GF-D8 (cell line): ENCODE results near the gene CALY.

Experiments used
- DNase-seq: peaks from one replicate; lab custom pipeline; 2025; lab: John Stamatoyannopoulos, UW

Gene CALY

DNA sequence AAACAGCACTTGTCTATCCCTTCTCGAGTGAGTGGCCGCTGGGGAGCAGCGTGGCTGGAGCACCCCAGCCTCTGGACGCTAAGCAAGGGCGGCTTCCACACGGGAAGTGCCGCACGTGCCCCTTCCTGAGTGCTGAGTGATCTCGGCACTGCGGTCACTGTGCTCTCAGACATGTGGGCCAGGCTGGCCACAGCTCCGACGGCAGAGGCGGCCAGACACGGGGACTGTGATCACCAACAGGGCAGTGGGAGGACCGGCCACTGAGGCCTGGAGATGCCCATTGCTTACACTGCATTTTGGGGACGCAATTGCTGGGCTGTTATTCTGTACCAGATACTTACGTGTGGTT is 29.4 kb upstream of the CALY start:
- no peak for DNase-seq

DNA sequence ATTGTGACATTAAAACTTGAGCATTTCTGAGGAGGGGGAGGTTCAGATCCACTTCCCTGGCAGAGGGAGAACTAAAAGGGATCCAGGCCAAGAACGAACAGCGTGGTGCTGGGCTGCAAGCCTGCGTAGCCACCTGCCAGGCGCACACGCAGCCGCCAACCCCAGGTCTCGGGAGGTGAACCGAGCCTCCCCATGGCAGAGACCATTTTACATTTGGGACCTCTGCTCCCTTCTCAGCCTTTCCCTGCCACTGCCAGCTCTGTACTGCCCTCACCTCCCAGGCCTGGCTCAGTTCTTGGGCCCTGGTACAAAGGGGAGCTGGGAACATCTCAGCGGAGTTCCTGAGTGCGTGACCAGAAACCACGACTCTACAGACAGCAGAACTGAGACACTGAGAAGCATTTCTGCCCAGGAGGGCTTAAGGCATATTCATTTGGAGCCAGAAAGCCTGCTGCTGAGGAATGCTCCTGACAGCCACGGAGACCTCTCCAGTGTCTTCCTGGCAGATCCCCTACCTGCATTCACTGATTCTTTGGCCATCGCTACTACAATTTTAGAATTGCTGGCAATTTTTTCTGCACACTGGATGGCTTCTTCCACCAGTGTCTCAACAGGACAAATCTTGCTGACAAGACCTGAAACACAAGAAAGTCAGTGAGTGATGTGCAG is 28.9 kb upstream of the CALY start:
- no peak for DNase-seq

GRCh38 chr10:133364645-133365431 is 28.1 kb upstream of the CALY start:
- DNase-seq, result no peak

DNA sequence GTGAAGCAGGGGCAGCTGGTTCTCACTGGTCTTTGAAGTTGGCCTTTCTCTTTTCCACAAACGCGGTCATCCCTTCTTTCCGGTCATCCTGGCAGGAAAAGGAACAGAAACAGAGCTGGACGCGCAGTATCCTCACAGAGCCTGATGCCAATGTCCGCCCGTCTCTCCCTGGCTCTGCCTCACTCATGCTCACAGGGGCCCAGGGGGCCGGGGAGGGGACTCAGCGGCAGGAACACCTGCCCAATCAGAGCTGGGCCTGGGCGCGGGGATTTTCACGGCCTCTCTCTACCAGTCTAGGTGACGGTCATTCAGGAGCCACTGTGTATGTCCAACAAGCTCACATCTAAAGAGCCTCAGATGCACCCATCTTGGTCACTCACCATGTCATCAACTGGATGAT is 26.1 kb upstream of the CALY start:
- DNase-seq, result no peak

DNA sequence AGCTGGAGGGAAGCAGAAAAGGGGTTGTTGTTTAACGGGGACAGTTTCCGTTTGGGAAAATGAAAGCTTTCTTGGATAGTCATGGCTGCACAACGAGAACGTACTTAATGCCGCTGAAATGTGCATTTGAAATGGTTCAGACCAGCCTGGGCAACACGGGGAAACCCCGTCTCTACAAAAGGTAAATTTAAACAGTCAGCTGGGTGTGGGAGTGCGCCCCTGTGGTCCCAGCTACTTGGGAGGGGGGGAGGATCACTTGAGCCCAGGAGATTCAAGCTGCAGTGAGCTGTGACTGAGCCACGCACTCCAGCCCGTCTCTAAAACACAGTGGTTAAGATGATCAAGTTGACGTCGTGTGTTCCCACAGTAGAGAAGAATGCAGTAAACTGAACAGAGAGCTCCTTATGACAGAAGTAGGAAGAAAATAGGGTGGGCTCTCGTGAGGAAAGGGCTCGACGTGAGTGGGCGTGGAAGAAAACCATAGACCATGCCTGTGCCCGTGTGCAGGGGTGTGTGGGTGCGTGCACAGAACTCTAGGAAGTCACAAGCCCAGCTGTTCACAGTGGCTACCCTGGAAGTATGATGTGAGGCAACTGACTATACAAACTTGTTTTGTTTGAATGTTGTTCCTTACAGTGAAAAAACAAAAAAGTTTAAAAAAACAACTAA is 25.2 kb upstream of the CALY start:
- DNase-seq, result no peak

- DNase-seq, result no peak
Observed at GRCh38 chr10:133361227-133361626, 24.5 kb upstream of the CALY start.

GRCh38 chr10:133359972-133360610 is 23.4 kb upstream of the CALY start:
- DNase-seq, result no peak

DNA sequence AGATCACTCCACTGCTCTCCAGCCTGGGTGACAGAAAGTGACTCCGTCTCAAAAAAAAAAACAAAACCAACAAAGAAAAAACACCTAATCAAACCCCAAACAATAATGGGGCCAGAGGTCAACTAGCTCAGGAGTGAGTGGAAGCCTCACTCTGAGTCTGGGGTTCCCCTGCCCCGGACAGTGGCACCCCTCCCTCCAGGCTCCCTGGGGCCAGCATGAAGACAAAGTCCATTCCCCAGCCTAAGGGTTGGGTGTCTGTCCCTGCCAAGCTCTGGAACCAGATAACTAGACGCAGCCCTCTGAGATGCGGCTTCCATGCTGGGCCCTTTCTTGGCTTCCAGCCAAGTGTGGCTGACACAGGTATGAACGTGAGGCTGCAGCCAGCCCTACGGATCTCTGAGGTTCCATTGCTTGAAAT is 22.9 kb upstream of the CALY start:
- DNase-seq, result no peak

DNA sequence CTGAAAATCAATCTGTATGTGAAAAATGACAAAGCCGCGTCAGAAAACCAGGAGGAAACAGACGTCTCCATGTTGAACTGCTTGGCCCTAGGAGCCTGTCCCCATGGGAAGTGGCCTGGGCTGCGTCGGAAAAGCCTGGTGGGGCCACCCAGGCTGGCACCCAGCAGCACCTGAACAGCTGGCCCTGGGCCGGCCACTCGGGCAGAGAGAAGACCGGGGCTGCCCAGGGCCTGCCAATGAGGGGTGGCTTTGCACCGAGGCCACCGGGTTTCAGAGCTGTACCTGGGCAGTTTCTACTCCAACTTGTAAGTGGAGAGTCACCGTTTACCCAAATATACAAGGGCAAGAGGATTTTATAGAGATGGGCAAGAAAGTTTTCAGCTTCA is 22.2 kb upstream of the CALY start:
- no peak for DNase-seq

DNA sequence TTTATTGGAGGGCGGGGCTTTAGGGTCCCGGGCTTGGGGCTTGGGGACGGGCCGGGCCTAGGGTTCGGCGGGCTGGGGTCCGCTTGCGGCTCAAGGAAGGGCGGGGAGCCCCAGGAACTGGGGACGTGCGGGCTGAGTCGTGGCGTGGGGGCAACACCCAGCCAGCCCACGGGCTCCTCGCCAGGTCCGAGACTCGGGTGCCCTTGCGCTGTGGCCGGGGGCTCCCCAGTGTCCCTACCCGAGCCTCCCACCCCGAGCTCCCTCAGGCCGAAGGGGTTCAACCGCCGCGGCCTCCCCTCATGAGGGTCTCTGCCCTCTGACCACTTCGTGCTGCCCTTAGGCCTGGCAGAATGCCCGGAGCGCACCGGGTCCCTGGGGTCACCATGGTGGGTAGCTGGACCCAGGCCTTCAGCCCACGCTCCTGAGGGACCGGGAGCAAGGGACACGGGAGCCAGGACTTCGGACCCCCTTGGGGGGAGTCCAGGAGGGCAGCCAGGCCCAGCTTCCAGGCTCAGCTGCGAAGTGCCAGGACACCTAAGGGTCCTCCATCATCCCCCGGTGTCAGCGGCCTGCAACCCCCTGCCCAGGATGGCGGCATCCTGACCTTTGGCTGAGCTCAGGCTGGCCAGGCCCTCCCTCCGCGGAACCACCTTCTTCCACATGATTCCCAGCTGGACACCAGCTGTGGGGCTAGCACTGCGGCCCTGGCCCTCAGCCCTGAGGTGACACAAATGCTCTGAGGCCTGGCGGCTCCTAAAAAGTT is 21.6 kb upstream of the CALY start:
- no peak for DNase-seq

DNA sequence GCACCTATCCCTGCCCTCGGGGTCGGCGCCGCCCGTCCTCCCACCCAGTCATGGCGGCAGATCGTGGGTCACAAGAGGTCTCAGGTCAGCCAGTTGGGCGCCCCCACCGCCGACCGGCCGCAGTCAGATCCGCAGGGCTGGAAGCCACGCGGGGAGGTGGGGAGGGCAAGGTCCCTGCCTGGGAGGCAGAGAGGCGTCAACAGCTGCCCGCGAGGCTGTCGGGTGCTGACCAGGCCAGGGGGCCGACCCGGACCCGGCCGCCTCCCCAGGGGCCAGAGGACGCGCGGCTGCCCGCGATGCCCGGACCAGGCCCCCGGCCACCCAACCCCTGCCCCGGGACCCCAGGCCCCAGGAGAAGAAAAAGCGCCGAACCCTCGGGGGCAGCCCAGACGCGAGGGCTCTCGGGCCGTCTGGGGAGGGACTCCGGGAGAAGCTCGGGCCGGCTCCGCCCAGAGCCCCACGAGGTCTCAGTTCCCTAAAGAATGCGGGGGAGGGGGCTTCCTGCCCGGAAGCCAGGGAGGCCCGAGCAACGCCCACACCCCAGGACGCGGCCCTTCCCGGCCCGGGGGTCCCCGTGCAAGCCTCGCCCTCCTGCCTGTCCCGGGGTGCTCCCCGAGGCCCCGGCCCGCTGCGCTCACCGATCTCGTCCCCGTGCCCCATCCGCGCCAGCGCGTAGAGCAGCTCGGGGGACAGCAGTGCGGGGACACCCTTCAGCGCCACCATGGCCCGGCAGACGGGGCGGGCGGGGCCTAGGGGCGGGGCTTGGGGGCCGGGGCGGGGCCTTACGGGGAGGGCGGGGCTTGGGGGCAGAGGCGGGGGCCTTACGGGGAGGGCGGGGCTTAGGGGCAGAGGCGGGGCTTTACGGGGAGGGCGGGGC is 20.8 kb upstream of the CALY start, which contains the start of gene FUOM:
Gene FUOM, minus strand, starts transcription at position 735 of the 877 bp plus-strand sequence. Its CDS starts 12 bp downstream, at position 723.
- peak; percentile 47 for DNase-seq

- no peak for DNase-seq
Observed at GRCh38 chr10:133356549-133357284, 20.0 kb upstream of the CALY start.

DNA sequence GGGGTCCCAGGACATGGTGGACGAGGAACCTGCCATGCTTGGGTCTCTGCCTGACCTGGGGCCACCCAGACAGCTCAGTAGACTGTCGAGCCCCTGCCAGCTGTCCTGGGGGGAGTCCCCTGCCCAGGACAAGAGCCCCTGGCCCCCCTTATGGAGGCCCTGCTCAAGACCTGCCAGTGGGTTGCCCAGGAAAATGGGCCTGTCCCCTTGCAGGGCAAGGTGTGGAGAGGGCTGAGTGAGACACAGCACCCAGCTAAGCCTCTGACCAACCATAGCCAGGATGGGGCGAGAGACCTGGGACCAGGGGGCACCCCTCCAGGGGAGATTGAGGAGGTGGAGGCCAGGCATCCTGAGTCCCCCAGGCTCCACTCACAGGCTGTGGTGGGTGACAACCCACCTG is 19.3 kb upstream of the CALY start:
- no peak for DNase-seq

GRCh38 chr10:133355266-133355665 is 18.6 kb upstream of the CALY start:
- no peak for DNase-seq

- DNase-seq, result no peak
Observed at GRCh38 chr10:133354672-133355240, 18.1 kb upstream of the CALY start.

DNA sequence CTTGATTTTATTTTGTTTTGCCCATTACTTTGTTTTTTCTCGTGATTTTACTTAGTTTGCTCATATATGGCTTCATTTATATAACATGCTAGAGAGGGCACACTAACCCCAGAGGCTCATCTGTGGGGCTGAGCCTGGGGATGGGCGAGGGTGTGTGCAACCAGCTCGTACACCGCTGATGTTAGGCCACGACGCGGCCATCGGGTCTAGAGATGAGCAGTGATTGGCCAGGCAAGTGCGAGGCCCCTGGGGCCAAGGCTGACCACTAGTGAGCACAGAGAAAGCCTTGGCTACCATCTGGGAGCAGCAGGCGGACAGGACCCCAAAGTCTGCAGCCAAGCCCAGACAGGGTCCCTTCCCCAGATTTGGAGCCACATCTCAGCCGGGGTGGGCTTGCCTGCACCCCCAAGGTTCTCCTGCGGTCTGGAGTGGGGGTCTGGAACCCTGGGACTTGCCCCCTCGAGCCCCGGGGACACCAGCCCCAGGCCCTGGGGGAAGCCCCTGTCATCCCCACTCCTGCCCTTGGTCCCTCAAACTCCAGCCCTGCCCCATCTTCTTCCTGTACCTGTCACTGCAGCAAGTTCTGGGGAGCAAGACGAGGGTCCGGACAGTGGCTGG is 17.4 kb upstream of the CALY start:
- no peak for DNase-seq

- DNase-seq, result no peak
Observed at GRCh38 chr10:133353202-133353959, 16.7 kb upstream of the CALY start.
